Activated T-cell treated with anti-CD3 and anti-CD28 coated beads for 4 hours (primary cell): Measurements from ENCODE around the gene GSG1L2.
"Not testable (repeated sequence)": the region's sequence is repeated elsewhere in the genome, so short reads cannot be mapped to it uniquely, and the experiment has no call there.

Source experiments
- DNase-seq: peaks from one replicate; pipeline ENCODE4 v3.0.0-alpha.2; 2020

GSG1L2 gene

GRCh38 chr17:9788601-9789000, 33.3 kb downstream of the GSG1L2 start:
- DNase-seq: no peak

- no peak for DNase-seq
Measured at GRCh38 chr17:9784544-9784943, 37.3 kb downstream of the GSG1L2 start.

- not testable (repeated sequence) for DNase-seq
Measured at GRCh38 chr17:9783465-9783864, 38.4 kb downstream of the GSG1L2 start.

GRCh38 chr17:9783050-9783449, 38.8 kb downstream of the GSG1L2 start:
- DNase-seq: no peak

GRCh38 chr17:9780552-9780951, 41.3 kb downstream of the GSG1L2 start:
- DNase-seq: no peak

GRCh38 chr17:9776911-9777310, 45.0 kb downstream of the GSG1L2 start:
- DNase-seq: no peak

- no peak for DNase-seq
Measured at GRCh38 chr17:9772658-9773057, 49.2 kb downstream of the GSG1L2 start.

GRCh38 chr17:9771465-9771864, 50.4 kb downstream of the GSG1L2 start:
- DNase-seq: no peak

- no peak for DNase-seq
Measured at GRCh38 chr17:9769036-9769695, 52.7 kb downstream of the GSG1L2 start.

- no peak for DNase-seq
Measured at GRCh38 chr17:9768381-9768934, 53.4 kb downstream of the GSG1L2 start.

GRCh38 chr17:9767432-9767991, 54.4 kb downstream of the GSG1L2 start:
- no peak for DNase-seq

GRCh38 chr17:9766970-9767369, 54.9 kb downstream of the GSG1L2 start:
- no peak for DNase-seq

- no peak for DNase-seq
Measured at GRCh38 chr17:9765322-9765721, 56.6 kb downstream of the GSG1L2 start.

GRCh38 chr17:9763643-9764042, 58.2 kb downstream of the GSG1L2 start:
- no peak for DNase-seq

- no peak for DNase-seq
Measured at GRCh38 chr17:9760266-9760665, 61.6 kb downstream of the GSG1L2 start.

- DNase-seq: no peak
Measured at GRCh38 chr17:9755083-9755482, 66.8 kb downstream of the GSG1L2 start.
